ENCODE measurements around the gene LRRC28.
A peak's percentile ranks its signal among the peaks of the same experiment; 100 is the strongest.

LRRC28 gene

DNA sequence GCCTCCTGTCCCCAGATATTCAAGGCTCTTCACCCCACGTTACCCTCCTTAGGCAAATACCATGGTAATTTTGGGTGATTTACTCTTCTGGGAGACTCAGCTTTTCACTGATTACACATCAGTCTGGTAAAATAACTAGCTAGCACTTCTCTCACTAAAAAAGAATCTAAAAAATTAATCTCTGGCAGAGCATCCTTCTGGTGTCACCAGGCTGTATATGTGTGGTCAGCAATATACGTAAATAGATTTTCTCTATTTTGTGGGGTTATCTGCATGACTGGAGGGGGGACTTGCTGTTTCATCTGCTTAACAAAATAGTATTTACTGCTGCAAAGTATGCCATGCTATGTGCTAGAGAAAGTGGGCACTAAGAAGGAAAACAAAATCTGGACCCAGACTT lies 45.1 kb downstream of the LRRC28 start:
- Histone ChIP-seq H3K27ac (peak overlapping the region; percentile 86), H2AFZ (peak overlapping the region; percentile 14)

GRCh38 chr15:99303907-99304306 lies 52.6 kb downstream of the LRRC28 start:
- Histone ChIP-seq H3K27me3 (ENCODE audit: control insufficient read depth, insufficient read depth, low read length) (no peaks in the 10 kb centered on the region), H3K4me2 (ENCODE audit: low read length) (no peak overlapping the region), H3K36me3 (ENCODE audit: control insufficient read depth, insufficient read depth, low read length) (no peaks in the 10 kb centered on the region), H3K27ac (no peak overlapping the region), H3K4me1 (peaks cover 3% of the 10 kb centered on the region), H3K4me3 (ENCODE audit: low read depth, low read length) (no peak overlapping the region), H3K9ac (no peak overlapping the region), H3K79me2 (no peaks in the 10 kb centered on the region), H3K9me3 (ENCODE audit: control insufficient read depth, low read length) (no peaks in the 10 kb centered on the region), H2AFZ (no peak overlapping the region)
- TF ChIP-seq CTCF (IDR thresholded peaks at IDR 0.05) = no peak

More for the DNA sequence above, 45.1 kb downstream of the LRRC28 start:
- Histone ChIP-seq H3K9ac (no peak overlapping the region), H3K79me2 (no peaks in the 10 kb centered on the region), H3K4me2 (ENCODE audit: low read length) (no peak overlapping the region), H3K4me3 (ENCODE audit: low read depth, low read length) (no peak overlapping the region), H3K4me1 (peaks cover 15% of the 10 kb centered on the region), H3K36me3 (ENCODE audit: control insufficient read depth, insufficient read depth, low read length) (no peaks in the 10 kb centered on the region), H3K27me3 (ENCODE audit: control insufficient read depth, insufficient read depth, low read length) (no peaks in the 10 kb centered on the region), H3K9me3 (ENCODE audit: control insufficient read depth, low read length) (no peaks in the 10 kb centered on the region)
- TF ChIP-seq CTCF (IDR thresholded peaks at IDR 0.05) = no peak

- Histone ChIP-seq H3K27ac (peak overlapping the region; percentile 84), H3K79me2 (no peaks in the 10 kb centered on the region), H2AFZ (no peak overlapping the region), H3K36me3 (ENCODE audit: control insufficient read depth, insufficient read depth, low read length) (no peaks in the 10 kb centered on the region), H3K4me1 (peaks cover 3% of the 10 kb centered on the region), H3K4me2 (ENCODE audit: low read length) (peak overlapping the region; percentile 24), H3K9ac (no peak overlapping the region), H3K9me3 (ENCODE audit: control insufficient read depth, low read length) (no peaks in the 10 kb centered on the region), H3K4me3 (ENCODE audit: low read depth, low read length) (peak overlapping the region; percentile 2), H3K27me3 (ENCODE audit: control insufficient read depth, insufficient read depth, low read length) (no peaks in the 10 kb centered on the region)
- no peak for TF ChIP-seq CTCF (IDR thresholded peaks at IDR 0.05)
These were observed 54.7 kb downstream of the LRRC28 start for GRCh38 chr15:99305761-99306505.

DNA sequence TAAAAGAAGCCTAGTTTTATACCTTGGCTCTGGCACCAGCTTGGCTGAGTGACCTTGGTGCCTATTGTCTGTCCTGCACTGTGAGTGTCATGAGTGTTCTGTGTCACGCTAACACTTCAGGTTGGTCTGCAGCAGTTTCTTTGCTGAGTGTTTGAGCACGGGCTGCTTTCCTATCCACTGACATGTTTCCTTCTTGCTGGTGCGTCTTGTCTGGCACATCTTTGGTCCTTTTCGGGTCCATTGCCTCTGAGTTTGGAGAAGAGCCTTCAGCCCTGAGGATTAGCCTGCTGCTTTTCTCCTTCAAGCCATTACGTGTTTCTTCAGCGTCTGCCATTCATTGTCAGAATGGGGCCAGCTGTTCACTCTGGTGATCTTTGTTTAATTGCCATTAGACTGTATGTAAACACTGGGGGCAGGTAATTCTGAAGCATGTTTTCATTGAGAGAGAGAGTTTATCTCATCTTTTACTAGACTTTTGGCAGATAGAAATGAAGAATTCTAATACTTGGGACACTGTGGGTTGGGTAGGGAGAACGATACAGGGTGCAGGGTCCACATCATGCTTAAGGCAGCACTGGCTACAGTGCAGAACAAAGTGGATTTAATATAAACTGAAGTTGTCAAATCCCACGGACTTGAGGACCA lies 55.5 kb downstream of the LRRC28 start:
- H3K4me3 ChIP-seq (ENCODE audit: low read depth, low read length) = peak overlapping the region; percentile 2
- peak overlapping the region; percentile 84 for H3K27ac ChIP-seq
- no peak overlapping the region for H3K9ac ChIP-seq

More for the DNA sequence above, 55.5 kb downstream of the LRRC28 start:
- Histone ChIP-seq H3K9me3 (ENCODE audit: control insufficient read depth, low read length) (no peaks in the 10 kb centered on the region), H3K36me3 (ENCODE audit: control insufficient read depth, insufficient read depth, low read length) (no peaks in the 10 kb centered on the region), H3K79me2 (no peaks in the 10 kb centered on the region), H3K4me2 (ENCODE audit: low read length) (peak overlapping the region; percentile 24), H3K27me3 (ENCODE audit: control insufficient read depth, insufficient read depth, low read length) (no peaks in the 10 kb centered on the region), H3K4me1 (peaks cover 3% of the 10 kb centered on the region), H2AFZ (peak overlapping the region; percentile 73)
- no peak for TF ChIP-seq CTCF (IDR thresholded peaks at IDR 0.05)

Measured in parathyroid adenoma (tissue), 2 donors.